ENCODE data around the gene RP9.

- TF ChIP-seq POLR2AphosphoS5 (IDR thresholded peaks at IDR 0.05; ENCODE audit: low read depth, low read length) (no peak), TAF1 (IDR thresholded peaks at IDR 0.05; ENCODE audit: borderline replicate concordance, insufficient read depth, low read length) (no peak)
Observed at GRCh38 chr7:33075818-33076518, 33.2 kb downstream of the RP9 start.

Measured in PFSK-1 (cell line).